Esophagus muscularis mucosa (tissue), 3 donors: ENCODE results near the gene KRTAP21-2.

Experiments used
- CTCF ChIP-seq, 3 experiments: fragments of 200-600 bp in 2 of 3; fragments of 450-650 bp in 1 of 3; sonication (generic) in 2 of 3; IDR thresholded peaks; one replicate each; pipeline ENCODE4 v1.5.1; 2017 to 2019; ENCODE audit warnings: antibody characterized with exemption in 3 of 3, mild to moderate bottlenecking in 2 of 3, moderate library complexity in 1 of 3
- POLR2A ChIP-seq: fragments of 450-650 bp; IDR thresholded peaks from one replicate; pipeline ENCODE4 v1.6.1; 2017; ENCODE audit warnings: antibody characterized with exemption, moderate library complexity, mild to moderate bottlenecking, low read depth

GRCh38 chr21:30713766-30714165 lies 33.3 kb downstream of the KRTAP21-2 start:
- TF ChIP-seq CTCF (IDR thresholded peaks at IDR 0.05) (no peak), POLR2A (no peak)
